K562 (cell line): ENCODE data around the gene SPNS1. TPM values are rescaled to one million over a fixed set of nuclear protein-coding genes. Genes with fewer than 3 reads are reported as not detected.
A peak's percentile ranks its signal among the peaks of the same experiment; 100 is the strongest.

Source experiments
- CLOCK ChIP-seq: fragments of 250-450 bp; sonication (Bioruptor Pico); IDR thresholded peaks from 2 replicates; pipeline ENCODE4 v1.4.0; 2020; ENCODE audit warnings: mild to moderate bottlenecking, moderate library complexity, borderline replicate concordance
- ETS2 ChIP-seq: IDR thresholded peaks from 2 replicates; pipeline ENCODE4 v1.6.1; 2016; ENCODE audit warnings: borderline replicate concordance, missing genetic modification characterization, mild to moderate bottlenecking, moderate library complexity, missing compliant biosample characterization; ENCODE audit not compliant: poor library complexity, severe bottlenecking
- GATAD2B ChIP-seq: fragments of 450-650 bp; IDR thresholded peaks from 2 replicates; pipeline ENCODE4 v1.6.1; 2017; ENCODE audit warnings: mild to moderate bottlenecking, borderline replicate concordance
- KAT8 ChIP-seq: fragments of 450-650 bp; IDR thresholded peaks from 2 replicates; pipeline ENCODE4 v1.6.1; 2016; ENCODE audit warnings: low read depth, mild to moderate bottlenecking
- KDM4B ChIP-seq, 2 experiments: fragments of 450-650 bp in 1 of 2; sonication (generic) in 1 of 2; IDR thresholded peaks; 2 replicates each; pipeline ENCODE4 v1.6.1; 2016 to 2017; ENCODE audit warnings: borderline replicate concordance in 2 of 2, antibody characterized with exemption in 1 of 2, low read depth in 1 of 2, mild to moderate bottlenecking in 1 of 2
- NFXL1 ChIP-seq: fragments of 450-650 bp; formaldehyde crosslinking; IDR thresholded peaks from 2 replicates; pipeline ENCODE4 v1.4.0; 2021; ENCODE audit warnings: mild to moderate bottlenecking
- PHB ChIP-seq: fragments of 250-450 bp; sonication (Bioruptor Pico); IDR thresholded peaks from 2 replicates; pipeline ENCODE4 v1.5.0; 2021
- TBP ChIP-seq: optimal IDR thresholded peaks from 2 replicates; pipeline ENCODE3; 2011; ENCODE audit warnings: low read depth, low read length, improper control_type of control experiment
- ZBTB34 ChIP-seq: fragments of 250-450 bp; sonication (Bioruptor Pico); IDR thresholded peaks from 2 replicates; pipeline ENCODE4 v1.8.0; 2021; ENCODE audit warnings: mild to moderate bottlenecking, moderate library complexity
- ZNF318 ChIP-seq, 2 experiments: fragments of 450-650 bp; IDR thresholded peaks; 2 replicates each; pipeline ENCODE4 v1.6.1; 2016; ENCODE audit warnings: mild to moderate bottlenecking in 2 of 2, borderline replicate concordance in 1 of 2, low read depth in 1 of 2, moderate library complexity in 1 of 2
- polyA plus RNA-seq, 8 experiments: library from polyadenylated mRNA; depleted of rRNA in 4 of 8; stranded (reverse) in 5 of 8; unstranded in 3 of 8; fragments of >200 nt; fragmentation: Nextera tagmentation in 2 of 8; fragmentation: Illumina TruSeq in 1 of 8; extraction: Ambion mirVana in 2 of 8; extraction: Trizol in 1 of 8; gene quantifications; 2 replicates each; pipeline versions ENCODE4 v1.2.1 to v1.2.3, GENCODE V29; 2011 to 2014; ENCODE audit warnings: inconsistent platforms in 1 of 8, missing spikeins in 1 of 8
- total RNA-seq, 7 experiments: library from RNA; depleted of rRNA in 6 of 7; stranded (reverse); fragments of >200 nt in 6 of 7; fragmentation: Illumina TruSeq in 2 of 7; extraction: Trizol in 2 of 7; gene quantifications; 2 replicates each; pipeline versions ENCODE4 v1.2.1 to v1.2.3, GENCODE V29; 2011 to 2021; ENCODE audit warnings: low replicate concordance in 1 of 7

The SPNS1 gene
- total and polyA plus RNA-seq, 9 of the 15 experiments (the other 6 are each of a cell fraction or from before 2014, with no cell fraction given): 0.58 to 64.9 (median 13.7) TPM

DNA sequence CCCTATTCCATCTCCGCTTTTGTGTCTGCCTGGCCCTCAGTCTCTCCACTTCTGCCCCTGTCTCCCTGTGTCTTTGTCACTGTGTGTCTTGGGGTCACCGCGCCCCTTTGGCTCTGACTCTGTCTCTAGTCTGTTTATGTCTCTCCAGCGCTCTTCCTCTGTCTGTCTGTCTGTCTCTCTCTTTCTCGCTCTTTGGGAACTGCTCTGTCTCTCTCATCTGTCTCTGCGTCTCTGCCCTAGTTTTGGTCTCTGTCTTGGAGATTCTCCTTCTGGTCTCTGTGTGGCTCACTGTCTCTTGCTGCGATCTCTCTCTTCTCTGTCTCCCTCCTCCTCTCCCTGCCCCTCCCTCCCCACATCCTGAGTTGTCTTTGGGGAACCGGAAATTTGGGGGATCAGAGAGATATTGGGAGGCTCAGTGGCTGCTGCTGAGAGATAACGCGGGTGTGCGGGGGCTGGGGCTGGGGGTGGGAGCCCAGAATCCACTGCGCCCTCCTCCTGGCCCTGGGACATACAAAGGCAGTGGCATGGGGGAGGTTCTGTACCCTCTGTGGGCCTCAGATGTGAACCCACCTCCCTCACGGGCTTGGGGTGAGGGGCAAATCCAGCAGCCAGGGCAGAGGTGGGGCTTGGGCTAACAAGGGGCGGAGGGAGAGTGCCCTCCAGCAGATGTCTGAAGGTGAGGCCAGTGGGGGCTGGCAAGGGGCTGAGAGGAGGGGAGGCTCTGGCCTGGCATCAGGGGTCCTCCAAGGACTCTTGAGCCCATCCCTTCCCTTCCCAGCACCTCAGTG, 34.7 kb downstream of the SPNS1 start (continued):
- no peak for TF ChIP-seq ZNF318 (IDR thresholded peaks at IDR 0.05; ENCODE audit: borderline replicate concordance in 1 of 2, low read depth in 1 of 2)
- peak in 1 of 2 experiments; percentile 75; a peak in 1 of 4 replicates for TF ChIP-seq KDM4B (IDR thresholded peaks at IDR 0.05; ENCODE audit: borderline replicate concordance in 2 of 2, low read depth in 1 of 2)
- TF ChIP-seq GATAD2B: peak; percentile 69; the same call in 1 of the 2 replicates
- TF ChIP-seq KAT8: peak; percentile 44; the same call in 1 of the 2 replicates
- TF ChIP-seq NFXL1 (CRISPR knock-in tag): peak; percentile 74; the same call in 1 of the 2 replicates
- no peak for TF ChIP-seq ZBTB34 (CRISPR knock-in tag)
- TF ChIP-seq CLOCK (CRISPR knock-in tag): 0 out of 2 replicates have a peak, but pooled peaks have one; percentile 37
- peak; percentile 57 for TF ChIP-seq TBP
- TF ChIP-seq ETS2 (tag): no peak
- no peak for TF ChIP-seq PHB (CRISPR knock-in tag)
